Measurements from ENCODE around the gene WDR91.

The WDR91 gene

DNA sequence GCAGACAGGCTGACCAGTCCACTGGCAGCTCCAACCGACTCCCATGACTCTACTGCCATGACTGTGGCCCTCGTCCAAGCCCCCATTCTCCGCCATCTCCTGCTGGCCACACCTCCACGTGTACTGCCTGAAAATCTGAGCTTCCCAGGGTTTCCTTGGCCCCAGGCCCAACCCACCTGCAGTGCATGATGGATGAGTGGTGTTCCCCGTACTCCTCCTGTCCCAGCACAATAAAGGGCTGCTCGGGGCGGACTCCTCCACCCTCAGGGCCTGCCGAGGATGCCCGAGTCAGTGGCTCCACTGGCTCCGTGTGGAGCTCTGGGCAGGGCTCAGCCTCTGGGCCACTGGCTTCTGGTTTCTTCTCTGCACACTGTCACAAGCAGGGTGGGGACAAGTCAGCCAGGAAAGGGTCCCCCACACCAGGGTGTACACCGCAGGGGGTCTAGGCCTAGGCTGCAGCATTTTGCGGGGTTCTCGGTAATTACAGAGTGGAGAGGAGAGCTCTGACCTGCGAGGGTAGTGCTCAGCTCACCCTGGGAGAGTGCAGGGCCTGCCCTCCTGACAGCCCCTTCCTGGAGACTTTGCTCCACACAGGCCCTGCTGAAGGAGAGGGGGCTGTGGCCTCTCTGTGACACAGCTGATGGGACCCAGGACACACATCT lies 15.2 kb downstream of the WDR91 start:
- no peak for DNase-seq

DNA sequence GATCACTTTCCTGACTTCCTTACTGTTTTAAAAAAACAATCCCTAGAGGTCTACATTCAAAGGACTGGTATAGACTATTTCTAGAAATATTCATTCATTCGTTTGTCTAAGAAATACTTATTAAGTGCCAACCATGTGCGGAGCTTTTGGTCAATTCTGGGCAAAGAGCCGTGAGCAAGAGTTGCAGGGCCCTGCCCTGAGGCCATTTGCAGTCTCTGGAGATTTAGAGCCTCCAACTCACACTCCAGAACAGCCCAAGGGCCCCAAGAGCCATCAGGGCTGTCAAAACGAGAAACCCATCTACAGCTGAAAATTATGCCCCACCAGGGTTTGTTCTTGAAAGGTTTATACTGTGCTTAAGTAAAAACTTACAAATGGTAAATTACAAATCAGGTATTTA lies 16.2 kb downstream of the WDR91 start:
- no peak for DNase-seq

DNA sequence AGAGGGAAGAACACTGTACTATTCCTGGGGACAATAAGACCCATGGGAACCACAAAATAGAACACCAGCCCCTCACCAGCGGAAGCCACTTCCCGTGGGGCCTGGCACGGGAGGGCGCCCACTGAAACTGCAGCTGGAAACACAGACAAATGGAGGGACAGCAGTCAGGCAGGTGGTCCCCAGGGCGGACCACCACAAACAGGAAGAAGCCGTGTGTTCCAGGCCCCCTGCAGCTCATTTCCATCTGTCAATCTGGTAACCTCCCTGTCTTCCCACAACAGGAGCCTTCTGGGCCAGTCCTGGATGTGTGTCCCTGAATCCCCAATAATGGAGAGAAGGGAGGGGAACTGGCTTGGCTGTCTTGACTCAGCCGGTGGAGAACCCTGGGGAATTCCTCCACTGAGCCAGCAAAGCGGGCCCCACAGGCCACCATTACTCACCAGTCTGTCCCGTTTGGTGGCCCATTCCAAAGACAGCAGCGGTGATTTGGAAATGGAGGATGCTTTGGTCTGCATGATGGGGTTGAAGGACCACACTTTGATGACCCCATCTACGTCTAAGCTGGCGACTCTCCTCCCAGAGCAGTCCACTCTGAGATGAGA lies 16.7 kb downstream of the WDR91 start:
- no peak for DNase-seq

DNA sequence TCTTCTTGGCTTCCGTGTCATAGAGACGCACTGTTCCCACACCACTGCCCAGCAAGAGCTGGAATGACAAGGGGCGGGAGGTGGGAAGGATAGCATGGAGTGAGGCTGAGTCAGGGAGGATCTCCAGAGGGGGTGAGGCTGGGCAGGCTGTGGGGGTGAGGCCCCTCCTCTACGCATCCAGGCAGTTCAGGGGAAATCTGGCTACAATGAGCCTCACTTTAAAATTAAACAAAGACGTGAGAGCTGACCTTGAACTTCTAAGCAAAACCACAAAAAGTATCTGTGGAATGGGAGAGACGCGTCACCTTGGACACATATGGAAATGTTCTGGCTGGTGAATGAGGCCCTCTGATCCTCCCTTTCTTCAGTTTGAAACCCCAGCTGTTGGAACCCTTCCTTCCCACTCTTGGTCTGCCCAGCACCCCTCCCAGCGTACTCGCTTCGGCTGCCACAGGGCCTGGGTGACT lies 17.7 kb downstream of the WDR91 start:
- no peak for DNase-seq

DNA sequence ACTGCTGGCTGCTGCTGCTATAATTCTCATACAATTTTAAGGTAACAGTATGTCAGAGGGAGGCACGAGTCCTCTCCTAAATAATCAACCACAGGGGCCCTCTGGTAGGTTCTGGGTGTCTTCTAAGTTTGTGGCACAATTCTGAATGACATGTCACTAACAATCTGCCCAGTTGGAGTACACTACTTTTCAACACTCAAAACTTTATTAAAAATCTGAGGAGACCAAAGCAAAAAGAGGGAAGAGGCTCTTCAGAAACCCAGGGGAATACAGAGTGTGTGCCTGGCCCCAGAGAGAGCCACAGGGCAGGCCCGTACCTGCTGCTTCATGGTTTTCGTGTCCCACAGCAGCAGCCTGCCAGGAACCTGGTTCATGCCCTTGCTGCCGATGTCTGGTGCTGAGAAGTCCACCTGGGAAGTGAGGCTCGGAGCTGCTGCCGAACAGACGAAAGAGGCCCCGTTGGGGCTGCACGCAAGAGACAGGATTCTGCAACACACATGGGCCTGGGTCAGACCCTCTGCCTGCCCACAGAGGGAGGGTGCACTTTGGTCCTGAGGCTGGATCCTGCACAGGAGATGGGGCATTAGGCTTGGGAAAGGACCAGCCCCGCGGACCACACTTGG lies 18.3 kb downstream of the WDR91 start:
- DNase-seq: no peak

DNA sequence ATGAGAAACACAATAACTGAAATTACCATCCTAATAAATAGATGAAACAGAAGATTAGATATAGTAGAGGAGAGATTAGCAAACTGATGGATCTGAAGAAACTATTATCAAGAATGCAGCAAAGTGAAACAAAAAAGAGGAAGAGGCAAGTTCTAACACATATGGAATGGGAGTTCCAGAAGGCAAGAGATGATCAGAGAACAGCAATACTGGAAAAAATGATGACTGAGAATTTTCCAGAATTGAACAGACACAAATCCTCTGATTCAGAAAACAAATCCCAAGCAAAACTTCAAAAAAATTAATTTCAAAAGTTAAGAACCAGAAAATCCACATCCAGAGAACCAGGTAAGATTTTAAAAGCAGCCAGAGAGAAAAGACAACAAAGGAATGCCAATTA lies 20.6 kb downstream of the WDR91 start:
- no peak for DNase-seq

DNA sequence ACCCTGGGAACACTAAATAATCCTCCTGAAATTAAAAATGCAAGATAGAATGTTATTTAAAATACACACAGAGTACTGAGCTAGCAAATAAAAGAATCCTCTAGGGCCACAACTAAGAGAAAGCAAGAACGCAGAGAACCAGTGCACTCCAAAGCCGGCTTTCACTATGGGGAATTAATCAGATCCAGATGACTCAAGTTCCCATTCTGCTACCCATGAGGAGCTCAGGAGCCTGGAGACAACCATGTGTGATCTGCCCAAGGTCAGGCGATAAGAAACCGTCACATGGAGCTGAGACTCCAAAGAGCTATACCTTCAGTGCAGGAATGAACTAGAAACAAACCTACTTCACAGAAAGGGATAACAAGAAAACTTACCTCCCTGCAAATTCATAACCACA lies 21.4 kb downstream of the WDR91 start:
- no peak for DNase-seq

DNA sequence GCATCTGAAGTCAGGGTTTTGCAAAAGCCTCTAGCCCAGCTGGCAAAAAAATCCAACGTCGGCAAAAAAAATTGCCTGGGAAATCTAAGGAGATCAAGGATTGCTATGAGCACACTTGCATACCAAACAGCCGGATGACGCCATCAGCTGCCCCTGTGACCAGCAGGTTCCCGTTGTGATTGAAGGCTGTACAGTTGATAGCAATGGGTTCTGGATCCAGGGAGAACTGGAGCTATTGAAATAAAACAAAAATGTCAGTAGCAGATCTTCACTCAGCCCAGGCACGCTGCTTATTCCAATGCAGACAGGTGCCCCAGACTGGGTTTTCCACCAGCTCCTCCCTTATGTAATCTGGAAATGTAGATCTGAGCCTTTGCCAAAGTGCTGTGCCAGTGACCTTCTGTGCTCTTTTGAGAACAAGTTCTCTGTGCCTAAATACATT lies 22.1 kb downstream of the WDR91 start:
- DNase-seq: no peak

DNA sequence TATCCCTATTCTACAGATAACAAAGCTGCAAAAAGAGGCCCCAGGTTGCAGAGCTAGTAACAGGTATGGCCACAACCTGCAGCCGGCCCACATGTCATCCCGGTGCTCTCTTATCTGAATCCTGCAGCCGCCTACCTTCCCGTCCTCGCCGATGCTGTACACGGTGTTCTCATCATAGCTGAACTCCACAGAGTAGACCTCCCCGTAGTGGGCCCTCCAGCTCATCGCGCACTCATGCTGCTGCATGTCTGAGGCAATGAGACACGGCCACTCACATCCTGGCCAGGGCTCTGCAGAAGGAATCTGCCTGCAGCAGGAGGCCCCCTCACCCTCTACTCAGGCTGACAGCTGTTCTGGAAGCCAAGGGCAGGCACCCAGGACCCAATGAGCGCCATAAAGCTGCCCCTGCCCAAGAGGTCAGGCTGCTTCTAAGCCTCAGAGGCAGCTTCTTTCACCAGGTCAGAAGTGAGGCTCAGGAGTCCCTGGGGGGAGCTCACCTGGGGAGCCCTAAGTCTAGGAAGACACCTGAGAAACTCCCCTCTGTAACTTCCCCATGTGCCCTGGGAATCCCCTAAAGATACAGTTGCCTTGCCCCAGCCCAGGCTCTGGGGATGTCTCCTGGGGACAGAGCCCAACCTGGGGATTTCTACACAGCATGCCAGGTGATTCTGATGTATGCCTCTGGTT lies 22.9 kb downstream of the WDR91 start:
- DNase-seq: no peak

DNA sequence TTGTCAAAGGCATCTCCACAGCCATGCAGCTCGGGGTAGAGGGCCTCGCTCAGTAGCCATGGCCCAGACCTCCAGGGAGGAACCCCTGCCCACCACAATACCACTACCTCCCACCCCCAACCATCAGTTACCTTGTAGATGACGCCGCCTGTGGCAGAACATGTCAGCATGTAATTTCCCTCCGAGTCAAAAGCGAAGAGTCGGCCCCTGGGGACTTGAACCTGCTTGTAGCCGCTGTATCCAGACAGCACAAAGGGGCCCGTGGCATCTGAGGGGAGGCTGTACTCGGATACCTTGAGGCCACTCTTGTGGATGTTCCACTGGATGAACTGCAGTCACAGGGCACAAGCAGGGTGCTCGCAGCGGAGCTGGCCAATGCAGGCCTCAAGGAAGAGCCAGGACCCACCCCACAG lies 24.5 kb downstream of the WDR91 start:
- no peak for DNase-seq

DNA sequence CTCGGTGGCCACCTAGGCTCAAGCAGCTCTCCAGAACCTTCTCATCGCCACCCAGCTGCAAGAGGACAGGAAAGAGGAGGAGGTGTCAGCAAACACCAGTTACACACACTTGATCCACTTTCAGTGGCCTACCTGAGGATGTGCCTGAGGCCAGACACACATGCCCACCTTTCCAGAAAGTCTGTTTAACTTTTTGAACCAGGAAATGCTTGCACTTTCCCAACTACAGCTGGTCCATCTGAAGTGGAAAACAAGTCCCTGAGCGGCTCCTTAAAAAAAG lies 25.1 kb downstream of the WDR91 start:
- DNase-seq: no peak

DNA sequence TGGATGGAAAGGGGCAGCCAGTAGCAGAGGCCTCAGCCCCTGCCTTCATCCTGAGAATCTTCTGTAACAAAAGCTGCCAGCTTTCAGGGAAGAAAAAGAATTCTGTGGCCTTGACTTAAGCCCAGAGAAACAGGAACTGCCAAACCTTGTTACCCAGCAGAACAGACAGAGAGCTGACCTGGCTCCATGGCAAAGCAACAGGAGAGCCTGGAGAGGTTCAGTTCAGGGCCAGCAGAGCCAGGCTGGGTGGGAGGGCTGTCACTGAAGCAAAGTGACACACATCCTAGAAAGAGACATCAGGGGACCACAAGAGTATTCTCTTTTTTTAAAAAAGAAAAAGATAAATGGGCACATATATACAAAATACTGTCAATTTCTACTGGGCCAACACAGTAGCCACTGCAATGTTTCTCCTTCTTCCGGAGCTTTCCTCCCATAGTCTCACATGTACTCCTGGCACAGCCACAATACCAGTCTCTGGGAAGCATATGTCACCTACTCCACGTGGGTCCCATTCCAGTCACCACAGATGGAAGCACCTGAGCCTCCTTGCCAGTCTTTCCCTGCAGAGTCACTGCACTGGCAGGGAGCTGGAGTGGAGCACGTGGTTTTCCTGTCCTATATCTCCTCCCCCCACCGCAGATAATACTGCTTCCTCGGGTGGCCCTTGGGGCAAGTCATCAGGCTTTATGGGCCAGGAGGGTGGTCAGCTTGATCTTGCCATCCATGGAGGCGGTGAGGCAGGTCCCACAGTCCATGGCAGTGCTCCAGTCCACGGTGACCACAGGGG lies 25.7 kb downstream of the WDR91 start:
- DNase-seq: no peak

DNA sequence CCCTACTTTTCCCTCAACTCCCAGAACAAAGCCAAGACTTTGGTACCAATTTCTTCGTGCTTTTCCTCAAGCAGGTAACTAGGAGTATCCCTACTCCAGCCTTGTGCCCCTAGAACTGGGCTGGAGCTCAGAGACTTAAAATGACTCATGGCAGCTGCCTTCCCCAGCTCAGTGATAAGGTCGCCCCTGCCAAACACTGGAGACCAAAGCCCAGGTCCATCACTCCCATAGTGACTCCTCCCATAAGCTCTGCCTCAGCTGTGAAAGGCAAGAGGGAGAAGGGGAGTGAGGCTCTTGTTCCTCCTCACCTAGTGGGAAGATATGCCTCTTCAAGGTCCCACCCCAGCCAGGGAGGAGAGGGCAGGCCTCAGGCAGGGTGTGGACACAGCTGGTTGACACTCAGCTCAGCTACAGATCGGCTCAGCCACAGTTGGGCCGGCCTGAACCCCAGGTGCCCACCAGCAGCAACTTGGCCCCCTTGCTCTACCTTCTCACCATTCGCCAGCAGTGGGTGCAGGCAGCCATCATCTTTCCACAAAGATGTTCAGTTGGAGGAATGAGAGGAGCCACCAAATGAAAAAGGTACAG lies 27.0 kb downstream of the WDR91 start:
- DNase-seq: no peak

DNA sequence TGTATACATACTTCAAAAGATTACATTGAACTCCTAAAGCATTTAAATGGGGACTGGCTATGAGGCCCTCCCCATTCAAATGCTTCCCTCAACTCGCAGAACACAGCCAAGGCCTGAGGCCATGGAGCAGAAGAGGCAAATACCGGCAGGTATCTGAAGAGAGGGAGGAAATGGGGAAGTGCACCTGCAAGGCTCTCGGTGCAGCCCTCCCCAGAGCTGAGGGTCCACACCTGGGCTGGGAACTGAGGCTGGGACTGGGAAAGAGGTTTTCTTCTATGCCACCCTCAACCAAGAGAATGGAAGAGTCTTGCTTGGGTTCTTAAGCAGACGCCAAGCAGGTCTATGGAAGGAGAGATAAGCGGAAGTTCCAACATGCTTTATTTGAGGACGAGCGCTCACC lies 27.8 kb downstream of the WDR91 start:
- no peak for DNase-seq

DNA sequence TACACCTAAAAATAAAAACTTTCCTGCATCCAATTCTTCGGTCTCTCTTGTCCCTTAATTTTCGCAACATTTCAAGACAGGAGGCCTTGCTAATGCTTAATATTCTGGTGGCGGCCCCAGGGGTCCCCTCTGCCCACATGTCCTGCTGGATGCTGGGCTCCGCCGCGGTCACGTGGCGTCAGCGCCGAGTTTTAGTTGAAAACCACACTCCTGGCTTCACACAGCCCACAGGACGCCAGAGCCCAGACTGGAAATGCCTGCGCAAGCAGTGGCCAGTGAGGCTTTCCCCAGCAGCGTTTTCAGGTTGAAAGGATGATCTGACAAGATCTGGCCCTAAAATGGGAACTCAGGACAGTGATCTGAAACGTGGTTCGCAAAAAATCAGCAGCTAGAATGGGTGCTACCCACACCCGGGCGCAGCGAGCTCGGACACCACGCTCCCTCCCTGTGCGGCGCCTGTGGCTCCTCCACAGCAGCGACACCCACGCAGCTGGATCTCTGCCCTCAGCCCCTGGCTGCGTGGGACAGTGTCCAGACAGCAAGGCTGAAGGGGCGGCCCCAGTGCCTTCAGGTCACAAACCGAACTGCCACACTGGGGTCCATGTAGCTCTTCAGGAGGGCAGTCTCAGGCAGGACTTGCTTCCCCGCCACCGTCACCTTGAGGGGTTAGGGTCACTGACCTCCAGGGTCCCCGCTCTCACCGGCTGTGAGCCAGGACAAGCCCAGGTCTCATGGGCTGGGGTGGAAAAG lies 29.2 kb downstream of the WDR91 start:
- DNase-seq: no peak

DNA sequence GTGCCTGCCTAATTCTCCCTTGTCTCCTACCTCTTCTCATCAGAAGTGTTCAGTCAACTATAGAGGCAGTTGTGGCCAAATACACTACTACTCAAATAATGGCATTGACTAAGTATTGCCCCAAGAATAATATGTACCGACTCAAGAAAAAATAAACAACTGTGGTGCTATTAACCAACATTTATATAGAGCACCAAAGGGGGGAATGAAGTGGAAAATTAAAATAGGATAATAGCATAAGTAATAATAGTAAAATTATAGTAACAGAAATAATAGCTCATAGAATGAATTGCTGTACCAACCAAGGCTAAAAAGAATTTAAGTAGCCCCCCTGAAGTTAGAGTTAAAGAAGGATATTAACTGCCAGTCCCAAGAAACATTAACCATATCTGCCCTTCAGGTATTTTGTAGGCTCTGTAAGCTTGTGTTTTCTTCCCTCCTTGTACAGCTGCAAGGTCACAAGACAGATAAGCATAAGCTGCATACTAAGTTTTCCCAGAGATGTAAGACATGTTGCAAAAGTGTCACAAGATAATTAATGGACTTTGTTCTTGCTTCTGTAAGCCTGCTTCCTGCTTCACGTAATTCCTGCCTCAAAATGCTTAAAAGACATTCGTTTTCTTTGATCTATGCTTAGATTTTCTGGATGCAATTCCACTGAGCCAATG lies 29.9 kb downstream of the WDR91 start:
- DNase-seq: no peak

DNA sequence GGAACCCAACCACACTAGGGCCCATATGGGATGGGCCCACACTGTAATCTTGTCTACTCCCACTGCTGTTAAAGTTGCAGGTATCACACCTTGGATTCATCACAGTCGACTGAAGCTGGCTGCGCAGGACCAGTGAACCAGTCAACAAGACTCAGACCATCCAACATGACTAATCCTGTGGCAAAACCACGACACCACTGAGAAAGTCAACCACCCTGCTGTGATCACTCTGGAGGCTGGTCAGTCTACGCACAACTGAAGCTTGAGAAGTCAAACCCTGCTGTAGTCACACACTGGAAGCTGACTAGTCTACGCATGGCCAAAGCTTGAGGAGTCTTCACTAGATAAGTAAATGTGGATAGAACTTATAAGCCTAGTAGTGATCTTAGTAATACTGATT lies 31.2 kb downstream of the WDR91 start:
- DNase-seq: no peak

DNA sequence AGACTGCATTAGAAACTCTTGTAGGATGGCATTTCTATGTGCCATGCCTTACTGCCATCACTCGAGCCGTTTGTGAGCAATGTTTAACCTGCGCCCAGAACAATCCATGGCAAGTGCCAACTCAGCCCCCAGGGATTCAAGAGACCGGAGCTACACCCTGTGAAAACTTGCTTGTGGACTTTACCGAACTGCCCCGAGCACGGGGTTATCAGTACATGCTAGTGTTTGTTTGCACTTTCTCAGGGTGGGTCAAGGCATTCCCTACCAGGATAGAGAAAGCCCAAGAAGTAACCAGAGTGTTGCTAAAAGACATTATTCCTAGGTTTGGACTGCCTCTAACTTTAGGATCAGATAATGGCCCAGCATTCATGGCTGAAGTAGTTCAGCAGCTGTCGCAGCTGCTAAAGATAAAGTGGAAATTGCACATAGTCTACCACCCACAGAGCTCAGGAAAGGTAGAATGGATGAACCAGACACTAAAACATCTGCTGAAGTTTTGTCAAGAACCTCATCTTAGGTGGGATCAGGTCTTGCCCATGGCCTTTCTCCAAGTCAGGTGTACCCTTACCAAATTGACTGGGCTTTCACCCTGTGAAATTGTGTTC lies 31.9 kb downstream of the WDR91 start:
- no peak for DNase-seq

DNA sequence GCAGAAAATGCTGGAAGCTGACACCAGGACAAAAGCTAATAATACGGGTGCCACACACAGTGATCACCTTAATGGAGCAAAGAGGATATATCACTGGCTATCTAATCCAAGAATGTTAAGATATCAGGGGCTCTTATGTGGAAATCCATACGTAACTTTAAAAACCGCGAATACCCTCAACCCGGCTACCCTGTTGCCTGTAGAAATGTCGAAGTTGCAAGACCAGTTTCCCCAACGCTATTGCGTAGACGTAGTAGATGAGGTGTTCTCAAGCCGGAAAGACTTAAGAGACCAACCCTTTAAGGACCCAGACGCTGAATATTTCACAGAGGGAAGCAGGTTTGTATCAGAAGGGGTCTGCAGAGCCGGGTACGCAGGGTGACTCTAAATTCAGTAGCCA lies 33.0 kb downstream of the WDR91 start:
- DNase-seq: no peak

DNA sequence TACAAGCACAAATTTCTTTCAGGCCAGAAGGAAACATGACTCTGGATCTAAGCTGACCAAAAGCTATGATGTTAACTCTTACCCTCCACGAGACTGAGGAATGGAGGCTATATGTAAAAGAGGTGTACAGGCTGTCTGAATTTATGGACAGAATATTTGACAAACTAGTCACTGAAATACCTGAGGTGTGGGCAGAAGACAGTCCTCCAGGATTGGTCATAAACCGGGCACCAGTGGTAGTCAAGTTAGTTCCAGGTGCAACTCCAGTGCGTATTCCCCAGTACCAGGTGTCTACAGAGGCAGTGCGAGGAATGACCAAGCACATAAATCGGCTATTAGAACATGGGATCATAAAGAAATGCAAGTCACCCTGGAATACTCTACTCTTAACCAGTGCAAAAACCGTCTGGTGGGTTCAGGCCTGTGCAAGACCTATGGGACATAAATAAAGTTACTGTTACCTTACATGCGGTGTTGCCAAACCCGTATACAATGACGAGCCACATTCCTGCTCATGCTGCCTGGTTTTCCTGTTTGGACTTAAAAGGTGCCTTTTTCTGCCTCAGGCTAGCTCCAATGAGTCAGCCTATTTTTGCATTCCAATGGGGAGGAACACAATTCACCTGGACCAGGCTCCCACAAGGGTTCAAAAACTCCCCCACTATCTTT lies 34.2 kb downstream of the WDR91 start:
- no peak for DNase-seq

DNA sequence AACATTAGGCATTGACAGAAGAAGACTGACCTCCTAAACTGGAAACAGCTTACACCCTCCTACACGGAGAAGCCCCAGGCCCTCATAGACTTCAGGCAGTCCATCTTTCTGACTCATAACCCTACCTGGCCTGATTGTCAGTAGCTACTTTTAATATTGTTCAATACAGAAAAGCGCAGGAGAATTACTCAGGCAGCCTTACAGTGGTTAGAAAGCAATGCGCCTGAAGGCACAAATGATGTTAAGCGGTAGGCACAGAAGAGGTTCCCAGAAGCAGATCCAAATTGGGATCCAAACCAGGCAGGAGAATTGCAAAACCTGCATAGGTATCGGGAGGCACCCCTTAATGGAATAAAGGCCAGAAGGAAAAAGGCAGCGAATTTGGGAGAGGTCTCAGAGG lies 35.4 kb downstream of the WDR91 start:
- DNase-seq: no peak
